GM19467 (cell line): ENCODE results near the gene LRIG2.
"Not testable (repeated sequence)": the region's sequence is repeated elsewhere in the genome, so short reads cannot be mapped to it uniquely, and the experiment has no call there.

ENCODE experiments used
- ATAC-seq: cut with Tn5 transposase; IDR thresholded peaks from one replicate; pipeline ENCODE4 v1.9.1; 2021; ENCODE audit warnings: mild to moderate bottlenecking, moderate library complexity; ENCODE audit not compliant: unreplicated experiment

LRIG2 gene

DNA sequence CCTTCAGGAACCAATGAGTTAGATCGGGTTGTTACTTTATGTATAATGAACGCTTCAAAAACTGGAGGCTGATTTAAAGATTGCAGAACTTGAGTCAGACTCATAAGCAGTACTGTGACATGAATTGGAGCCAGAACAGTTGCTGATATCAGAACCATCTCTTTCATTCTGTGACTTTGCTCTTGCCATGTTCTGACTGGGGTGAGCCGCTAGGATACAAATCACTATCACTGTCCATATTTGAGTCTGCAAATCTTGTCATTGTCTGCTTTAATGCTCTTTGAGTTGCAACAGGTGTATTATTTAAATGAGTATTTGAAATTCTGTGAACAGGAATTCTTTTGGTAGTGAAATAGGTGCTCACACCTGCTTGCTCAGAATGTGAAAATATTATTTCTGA lies 52.5 kb downstream of the LRIG2 start:
- no peak for ATAC-seq

DNA sequence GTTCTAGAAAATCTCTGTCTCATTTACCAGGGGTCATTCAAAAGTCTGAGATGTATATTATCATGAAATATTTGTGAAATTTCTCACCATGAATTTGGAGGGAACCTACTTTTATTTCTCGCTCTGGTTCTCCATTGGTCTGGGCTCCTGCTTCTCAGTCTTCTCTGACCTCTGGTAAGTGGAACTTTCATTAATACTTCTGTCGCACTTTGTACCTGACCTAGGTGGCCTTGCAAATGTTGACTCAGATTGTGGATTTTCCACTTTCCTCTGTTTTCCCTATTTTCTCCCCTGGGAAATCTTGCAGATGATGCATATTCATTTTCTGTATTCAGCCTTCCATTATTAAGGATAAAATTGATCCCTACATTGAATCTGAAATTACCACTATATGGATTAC lies 53.2 kb downstream of the LRIG2 start:
- ATAC-seq = no peak

DNA sequence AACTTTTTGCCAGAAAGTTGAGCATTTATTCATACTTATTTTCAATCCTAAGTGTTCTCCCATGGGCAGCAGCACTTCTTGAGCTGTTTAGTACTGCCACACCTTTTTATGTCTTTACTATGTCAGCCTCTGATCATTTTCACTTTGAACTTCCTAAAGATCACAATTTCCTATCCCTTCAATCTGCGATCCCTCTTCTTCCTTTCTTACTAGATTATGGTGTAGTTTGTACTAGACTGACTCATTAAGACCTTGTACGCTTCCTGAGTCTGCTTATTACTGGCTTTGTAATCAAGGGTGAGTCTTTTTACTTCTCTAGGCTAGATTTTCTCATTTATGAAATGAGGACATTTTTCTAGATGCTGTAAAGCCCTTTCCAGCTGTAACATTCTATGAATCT lies 55.1 kb downstream of the LRIG2 start:
- no peak for ATAC-seq

DNA sequence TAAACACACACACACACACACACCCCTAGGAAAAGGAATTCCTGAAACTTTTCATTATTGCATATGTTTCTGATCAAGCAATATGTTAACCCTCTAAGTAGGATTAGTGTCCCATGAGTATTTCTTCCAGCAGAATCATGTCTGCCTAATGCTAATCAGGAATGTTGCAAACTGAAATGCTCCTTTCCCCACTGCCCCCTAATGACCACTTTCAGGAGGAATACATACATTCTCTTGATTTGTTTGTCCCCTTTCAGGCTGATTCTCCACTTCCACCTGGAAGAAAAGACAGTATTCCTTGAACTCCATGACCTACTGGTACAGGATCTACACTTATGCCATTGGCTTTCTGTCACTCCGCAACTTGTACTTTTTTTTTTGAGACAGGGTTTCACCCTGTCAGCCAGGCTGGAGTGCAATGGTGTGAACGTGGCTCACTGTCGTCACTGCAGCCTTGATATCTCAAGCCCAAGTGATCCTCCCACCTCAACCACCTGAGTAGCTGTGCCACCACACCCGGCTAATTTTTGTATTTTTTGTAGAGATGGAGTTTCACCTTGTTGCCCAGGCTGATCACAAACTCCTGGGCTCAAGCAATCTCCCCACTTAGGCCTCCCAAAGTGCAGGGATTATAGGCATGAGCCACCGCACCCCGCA lies 56.7 kb downstream of the LRIG2 start:
- no peak for ATAC-seq

DNA sequence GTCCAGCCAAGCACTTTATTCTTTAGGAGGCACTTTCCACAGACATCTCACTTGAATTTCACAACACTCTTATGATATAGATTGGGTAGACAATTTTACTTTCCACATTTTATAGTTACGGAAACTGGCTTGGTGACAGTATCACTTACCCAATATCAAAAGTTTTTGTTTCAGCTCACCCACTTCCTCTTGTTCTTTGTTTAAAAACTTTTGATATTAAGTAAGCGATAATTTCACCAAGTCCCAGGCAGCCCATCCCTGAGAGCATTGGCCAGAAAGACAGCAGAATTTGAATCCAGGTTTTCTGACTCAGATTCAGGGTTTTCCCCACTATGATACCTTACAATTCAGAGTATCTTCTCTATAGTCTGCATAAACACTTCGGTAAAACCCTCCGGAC lies 60.0 kb downstream of the LRIG2 start:
- no peak for ATAC-seq

DNA sequence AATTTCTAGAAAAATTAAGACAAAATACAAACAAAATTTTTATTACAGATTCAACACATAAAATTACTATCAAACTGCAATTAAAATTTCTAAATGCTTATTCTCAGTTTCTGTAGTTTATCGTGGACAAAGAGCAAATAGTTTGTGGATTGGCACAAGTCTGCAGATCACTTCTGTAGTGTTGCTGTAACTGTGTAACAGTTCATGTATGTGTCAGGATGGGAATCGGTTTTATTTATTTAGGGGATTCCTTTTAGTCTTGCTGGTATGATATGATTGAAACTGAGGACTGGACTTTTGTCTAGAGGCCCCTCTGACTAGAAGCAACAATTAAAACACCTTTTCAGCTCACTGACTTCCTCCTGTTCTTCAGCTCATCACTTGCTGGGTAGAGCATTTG lies 60.8 kb downstream of the LRIG2 start:
- ATAC-seq = no peak

DNA sequence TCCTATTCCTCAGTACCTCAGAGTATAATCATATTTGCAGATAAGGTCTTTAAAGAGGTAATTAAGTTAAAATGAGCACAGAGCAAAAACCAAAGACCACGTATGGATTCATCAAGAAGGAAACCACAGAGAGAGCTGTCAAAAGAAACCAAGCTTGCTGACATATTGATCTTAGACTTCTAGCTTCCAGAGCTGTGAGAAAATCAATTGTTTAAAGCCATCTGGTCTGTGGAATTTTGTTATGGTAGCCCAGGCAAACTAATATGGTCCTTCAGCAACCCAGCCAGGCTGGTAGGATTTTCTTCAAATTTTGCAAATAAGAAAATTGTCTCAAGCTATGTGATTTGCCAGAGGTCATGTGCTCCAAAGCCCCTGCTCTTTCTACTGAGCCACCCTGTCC lies 62.5 kb downstream of the LRIG2 start:
- no peak for ATAC-seq

DNA sequence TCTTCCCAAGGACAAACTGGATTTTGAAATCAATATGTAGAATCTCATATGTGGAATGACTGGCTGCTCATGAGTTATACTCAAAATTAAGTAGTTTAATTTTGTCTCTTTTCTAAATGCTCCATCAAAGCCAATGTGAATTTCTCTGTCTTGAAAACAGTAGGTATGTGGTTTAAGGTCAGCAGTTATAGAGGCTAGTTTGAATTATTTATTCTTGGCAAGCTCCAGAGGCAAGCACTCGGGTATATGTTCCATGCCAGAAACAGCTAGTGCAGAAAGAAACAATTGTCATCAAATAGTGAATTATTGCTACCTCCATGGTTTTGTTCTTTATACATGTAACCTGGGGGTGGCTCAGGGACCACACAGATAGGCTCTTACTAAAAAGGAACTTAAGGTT lies 63.5 kb downstream of the LRIG2 start:
- no peak for ATAC-seq

DNA sequence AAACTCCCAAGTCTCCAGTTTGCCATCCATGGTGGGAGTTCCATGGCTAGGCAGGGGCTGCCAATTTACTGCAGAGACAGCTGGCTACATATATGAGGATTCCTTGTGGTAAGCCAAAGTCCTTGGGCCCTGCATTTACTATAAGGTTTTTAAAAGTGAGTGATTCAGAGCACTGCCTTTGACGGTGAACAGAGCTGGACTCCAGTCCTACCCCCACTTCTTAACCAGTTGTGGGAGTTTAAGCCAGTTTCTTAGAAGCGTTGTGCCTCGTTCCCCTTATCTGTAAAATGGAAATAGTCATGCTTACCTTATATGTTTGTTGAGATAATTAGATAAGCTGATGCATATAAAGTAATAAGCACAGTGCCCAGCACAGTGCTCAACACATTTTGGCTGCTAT lies 64.6 kb downstream of the LRIG2 start:
- no peak for ATAC-seq

DNA sequence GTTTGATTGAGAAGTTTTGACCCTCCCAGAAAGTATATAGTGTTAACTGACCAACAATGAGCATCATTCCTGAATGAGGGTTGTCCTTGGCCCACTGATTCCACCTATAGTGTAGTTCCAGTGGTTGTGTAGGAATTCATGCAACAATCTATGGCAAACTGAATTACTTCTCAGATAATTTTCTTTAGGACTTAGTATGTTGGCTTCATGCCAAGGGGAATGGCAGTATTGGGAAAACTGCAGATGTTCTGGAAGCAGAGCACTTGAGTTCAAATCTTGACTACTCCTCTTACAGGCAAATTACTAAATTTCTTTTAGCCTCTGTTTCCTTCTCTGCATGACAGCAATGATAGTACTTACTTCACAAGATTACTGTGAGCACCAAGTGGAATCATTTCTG lies 65.8 kb downstream of the LRIG2 start:
- ATAC-seq = no peak

DNA sequence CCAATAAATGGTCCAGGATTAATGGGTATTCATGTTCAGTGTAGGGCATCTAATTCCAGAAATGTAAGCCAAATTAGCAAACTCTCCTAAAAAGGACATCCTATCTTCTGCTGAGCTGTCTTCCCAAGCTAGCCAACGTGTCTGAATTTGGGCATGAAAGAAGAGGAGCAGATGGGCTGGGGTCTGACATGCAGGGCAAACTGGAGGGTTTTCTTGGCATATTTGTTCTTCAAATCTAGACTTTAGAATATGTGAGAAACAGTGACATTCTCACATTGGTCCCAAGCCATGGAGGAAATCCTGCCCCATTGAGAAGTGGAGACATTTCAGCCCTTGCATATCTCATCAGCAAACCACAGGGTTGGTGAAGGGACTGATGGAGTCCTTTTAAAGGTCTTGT lies 67.2 kb downstream of the LRIG2 start:
- no peak for ATAC-seq

DNA sequence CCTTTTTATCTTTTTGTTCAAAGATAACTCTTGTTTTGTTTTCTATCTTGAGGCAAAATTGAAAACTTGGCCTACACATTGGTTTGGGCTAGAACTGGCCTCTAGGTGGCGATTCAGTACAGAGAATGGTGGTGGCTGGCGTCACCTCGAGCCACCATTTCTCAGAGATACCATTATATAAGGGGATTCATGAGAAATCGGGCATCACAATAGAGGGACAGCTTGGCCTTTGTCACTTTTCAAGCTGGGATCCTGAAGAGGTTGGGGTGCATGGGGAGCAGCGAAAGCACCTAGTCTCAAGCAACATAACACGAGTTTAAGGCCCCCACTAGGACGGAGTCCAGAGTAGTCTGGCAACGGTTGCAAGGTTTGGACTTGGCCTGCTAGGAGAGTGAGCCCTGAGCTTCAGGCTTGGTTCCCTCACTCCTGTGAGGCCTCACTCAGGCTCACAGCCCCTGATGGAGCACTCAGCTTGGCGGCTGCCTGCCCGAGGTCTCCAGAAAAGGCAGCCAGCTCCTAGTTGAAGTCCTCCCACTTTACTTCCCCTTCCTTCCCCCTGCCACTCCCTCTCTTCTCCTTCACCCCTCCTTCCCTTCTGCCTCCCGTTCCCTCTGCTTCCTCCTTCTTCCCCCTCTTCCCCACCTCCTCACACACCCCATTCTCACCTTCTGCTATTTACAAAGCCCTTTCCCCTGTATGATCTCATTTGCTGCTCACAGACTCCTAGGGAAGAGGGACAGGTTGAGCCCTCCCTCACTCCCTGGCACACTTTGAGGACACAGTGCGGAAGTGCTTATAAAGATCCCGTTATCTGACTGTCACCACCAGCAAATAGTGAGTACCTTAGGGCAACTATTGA lies 67.8 kb downstream of the LRIG2 start:
- no peak for ATAC-seq

DNA sequence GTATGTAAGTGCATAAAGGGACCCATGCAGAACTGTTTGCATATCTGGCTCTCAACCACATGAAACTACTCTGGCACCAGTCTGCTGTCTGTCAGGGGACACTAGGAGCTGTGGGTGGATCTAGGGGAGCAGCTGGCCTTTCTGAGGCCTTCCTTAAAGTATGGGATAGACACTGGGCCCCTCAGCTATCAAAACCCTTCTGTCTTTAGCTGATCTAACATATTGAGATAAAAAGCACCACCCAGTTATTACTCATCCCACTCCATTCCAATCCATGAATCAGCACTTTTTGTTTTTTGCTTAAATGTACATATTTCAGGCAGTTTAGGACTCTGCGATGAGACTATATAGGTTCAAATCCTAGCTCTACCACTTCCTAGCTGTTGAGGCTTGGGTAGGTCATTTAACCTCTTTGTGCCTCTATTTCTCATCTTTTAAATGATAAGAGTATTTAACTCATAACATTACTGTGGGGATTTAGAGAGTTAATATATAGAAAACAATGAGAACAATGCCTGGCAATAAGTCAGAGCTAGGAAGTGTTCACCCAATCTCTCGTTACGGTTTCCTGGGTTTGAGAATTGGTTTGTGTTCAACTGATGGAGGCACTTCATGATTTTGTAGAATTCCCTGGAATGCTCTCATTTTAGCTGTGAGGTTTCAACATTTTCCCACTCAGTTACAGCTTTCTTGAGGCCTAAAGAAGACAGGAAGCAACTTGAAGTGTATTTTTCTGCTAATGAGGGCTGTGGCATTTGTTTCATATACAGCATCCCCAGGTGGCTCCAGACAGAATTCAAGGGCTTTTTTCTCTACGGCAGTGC lies 68.9 kb downstream of the LRIG2 start:
- no peak for ATAC-seq

DNA sequence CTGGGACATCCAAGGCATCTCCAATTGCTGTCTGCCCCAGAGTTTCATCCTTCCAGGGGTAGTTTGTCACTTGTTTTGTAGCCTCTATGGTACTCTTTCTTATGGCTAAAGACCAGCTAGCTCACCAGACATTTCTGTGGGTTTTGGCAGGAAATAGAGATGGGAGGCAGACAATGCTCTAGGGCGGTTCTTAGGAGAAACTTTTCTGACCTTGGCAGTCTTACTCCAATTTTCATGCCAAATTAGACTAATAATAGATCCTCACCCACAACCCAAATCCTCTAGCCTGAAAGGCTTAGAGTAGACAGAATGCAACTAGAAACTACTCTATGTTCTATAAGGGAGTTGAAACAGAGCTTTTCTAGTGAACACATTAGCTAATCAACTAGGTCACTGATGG lies 69.8 kb downstream of the LRIG2 start:
- no peak for ATAC-seq

DNA sequence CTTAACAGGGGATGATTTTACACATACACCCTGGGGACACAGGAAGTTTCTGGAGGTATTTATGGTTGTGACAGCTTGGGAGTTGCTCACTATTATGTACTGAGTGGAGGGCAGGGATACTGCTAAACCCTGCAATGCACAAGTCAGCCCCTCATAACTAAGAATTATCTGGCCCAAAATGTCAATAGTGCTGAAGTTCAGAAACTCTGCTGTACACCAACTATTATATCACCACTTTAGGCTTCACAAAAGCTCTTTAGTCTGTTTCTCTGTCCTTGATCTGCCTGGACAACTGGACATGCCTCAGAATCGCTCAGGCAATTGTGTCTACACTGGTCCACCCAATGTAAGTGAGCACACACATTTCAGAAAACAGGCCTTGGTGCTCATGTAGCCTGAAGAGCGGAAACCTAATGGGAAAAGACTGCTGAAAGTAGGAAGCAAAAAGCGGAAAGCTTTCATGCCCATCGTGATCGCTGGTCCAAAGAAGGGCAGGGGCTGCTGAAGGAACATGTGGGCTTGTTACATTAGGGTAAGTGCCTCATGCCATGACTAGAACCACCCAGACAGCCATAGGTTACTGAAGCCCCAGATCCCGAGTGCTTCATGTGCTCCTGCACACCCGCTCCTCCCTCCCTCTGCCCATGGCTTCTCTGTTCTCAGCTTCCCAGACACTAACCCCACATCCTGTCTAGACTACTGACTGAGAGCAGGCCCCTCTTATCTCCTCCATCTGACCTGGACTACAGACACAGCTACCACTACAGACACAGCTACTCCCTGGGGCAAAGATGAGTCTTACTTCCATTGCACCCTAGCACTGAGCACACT lies 73.5 kb downstream of the LRIG2 start:
- ATAC-seq = no peak

DNA sequence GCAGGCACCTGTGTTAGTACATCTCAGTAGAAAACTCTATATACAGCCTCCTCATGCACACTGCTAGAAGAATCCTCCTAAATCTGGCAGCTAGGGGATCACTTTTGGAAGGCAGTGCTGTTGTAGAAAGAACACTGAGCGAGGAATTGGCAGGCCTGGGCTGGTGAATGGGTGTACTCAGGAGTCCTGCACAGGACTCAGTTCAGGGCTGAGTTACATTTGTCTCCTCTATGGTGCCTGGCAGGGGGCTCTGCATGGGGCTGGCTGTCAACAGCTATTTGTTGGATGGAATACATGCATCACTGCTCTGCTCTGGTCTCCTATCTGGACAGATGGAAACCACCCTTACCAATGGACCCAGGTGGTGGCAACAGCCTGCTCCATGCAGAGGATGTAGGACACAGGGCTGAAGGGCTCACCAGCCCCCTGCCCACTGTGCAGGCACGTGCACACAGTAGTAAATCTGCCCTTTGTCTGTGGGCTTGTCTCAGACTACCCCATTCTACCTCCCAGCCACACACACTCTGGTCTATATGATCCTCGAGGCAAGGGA lies 74.2 kb downstream of the LRIG2 start:
- ATAC-seq = no peak

DNA sequence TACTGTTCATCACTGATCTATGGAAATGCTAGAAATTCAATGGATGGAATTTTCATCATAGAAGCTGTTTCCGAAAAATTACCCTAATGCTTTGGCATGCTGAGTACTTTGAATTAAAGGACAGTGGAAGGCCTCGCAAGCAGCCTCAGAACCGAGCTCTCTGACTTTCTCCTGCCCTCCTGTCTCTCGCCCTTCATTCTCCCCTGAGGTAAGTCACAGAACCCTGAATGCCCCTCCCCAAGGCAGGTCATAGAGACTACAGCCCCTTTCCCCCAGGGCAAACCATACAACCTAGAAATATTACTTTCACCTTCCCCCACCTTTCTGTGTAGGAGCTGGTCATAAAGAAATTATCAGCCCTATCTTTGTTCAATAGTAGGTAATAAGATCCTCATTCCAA lies 74.8 kb downstream of the LRIG2 start:
- ATAC-seq = no peak

DNA sequence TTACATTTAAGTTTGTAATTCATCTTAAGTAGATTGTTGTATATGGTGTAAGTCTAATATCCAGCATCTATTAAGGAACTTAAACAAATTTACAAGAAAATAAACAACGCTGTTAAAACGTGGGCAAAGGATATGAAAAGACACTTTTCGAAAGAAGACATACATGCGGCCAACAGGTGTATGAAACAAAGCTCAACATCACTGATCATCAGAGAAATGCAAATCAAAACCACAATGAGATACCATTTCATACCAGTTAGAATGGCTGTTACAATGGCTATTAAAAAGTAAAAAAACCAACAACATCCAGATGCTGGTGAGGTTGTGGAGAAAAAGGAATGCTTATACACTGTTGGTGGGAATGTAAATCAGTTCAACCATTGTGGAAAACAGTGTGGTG lies 77.5 kb downstream of the LRIG2 start:
- ATAC-seq = not testable (repeated sequence)

DNA sequence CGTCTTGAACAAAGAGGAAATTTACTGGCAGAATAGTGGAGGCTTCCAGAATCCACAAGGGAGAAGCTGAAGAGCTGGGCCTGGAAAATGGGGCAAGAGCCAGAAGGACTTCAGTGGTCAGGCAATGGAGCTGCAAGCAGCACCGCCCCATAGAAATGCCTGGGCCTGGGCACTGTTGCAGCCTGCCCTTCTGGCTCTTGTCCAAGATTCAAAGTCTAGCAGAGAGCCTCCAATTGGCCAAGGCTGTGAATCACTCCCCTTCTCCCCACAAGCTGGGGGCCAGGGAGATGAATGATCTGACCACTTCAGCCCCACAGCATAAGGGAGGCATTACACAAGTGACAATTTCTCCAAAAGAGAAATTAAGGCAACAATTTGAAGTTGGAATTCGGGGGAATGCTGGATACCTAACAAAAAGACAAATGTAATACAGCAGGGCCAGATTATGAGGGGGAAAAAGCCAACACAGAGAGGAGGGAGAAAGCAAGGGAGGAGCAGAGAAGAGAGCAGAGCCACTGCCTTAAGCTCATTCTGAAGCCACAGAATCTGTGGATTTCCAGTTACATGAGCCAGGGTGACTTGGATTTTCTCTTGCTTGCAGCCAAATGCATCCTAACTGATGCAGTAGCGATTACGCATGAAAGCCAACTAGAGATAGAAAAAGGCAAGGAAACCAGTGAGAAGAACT lies 80.3 kb downstream of the LRIG2 start:
- ATAC-seq = no peak

DNA sequence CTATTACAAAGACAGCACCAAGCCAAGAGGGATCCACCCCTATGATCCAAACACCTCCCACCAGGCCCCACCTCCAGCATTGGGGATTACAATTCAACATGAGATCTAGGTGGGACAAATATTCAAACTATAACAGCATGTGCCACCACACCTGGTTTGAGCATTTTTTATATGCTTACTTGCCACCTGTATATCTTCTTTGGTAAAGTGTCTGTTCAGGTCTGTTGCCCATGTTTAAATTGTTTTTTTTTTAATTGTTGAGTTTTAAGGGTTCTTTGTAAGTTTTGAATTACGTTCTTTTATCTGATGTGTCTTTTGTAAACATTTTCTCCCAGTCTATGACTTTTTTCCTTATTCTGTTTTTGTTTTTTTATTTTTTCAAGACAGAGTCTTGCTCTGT lies 83.4 kb downstream of the LRIG2 start:
- no peak for ATAC-seq
